Hippocampal formation (tissue), 2 donors: ENCODE results near the gene GSC2.
"Not testable (repeated sequence)": the region's sequence is repeated elsewhere in the genome, so short reads cannot be mapped to it uniquely, and the experiment has no call there.

Source experiments
- DNase-seq, 2 donors: peaks; one replicate each; lab custom pipeline; 2025; lab: John Stamatoyannopoulos, UW

The GSC2 gene

DNA sequence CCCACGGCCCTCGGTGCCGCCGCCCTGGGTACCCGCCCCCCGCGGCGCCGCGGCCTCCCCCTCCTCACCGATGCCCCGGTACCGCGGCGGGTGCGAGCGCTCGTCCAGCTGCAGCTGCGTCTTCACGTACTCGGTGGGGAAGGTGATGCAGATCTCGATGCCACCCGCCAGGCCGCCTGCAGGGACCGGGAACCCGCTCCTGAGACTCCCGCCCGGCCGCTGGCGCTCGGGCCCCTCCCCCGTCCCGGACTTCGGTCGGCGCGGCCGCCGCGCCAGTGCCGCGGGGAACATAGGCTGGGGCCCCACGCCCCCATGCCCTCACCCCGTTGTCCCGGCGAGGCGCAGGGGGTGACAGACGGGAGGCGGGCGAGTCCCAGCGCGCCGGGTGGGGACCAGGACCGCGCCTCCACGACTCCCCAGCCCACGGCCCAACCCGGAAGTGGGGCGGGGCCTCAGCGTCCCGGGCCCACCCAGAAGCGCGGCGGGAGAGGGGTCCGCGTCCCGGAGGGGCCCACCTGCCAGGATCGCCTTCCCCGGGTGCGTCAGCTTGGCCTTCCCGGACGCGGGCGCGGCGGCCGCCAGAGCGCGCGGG lies 28.1 kb upstream of the GSC2 start:
- no peak for DNase-seq

GRCh38 chr22:19177164-19178064 lies 27.3 kb upstream of the GSC2 start:
- DNase-seq = no peak

DNA sequence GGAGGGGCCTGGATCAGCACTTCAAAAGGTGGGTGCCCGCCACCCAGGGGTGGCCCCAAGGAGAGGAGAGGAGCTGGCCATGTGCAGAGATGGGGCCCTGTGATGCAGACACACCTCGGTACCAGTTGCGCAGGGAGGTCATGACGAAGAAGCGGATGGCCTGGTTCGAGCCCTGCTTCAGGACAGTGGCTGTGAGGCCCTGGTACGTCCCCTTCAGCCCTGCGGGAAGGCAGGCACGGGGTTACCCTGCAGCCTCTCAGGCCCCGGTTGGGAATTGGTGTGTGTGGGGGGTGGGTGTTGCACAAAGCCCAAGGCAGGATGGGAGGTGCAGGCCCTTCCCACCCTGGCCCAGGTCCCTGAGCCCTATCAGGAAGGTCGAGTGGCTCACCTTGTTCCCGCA lies 26.6 kb upstream of the GSC2 start:
- no peak for DNase-seq

- no peak for DNase-seq
Measured at GRCh38 chr22:19176175-19176643, 26.1 kb upstream of the GSC2 start.

DNA sequence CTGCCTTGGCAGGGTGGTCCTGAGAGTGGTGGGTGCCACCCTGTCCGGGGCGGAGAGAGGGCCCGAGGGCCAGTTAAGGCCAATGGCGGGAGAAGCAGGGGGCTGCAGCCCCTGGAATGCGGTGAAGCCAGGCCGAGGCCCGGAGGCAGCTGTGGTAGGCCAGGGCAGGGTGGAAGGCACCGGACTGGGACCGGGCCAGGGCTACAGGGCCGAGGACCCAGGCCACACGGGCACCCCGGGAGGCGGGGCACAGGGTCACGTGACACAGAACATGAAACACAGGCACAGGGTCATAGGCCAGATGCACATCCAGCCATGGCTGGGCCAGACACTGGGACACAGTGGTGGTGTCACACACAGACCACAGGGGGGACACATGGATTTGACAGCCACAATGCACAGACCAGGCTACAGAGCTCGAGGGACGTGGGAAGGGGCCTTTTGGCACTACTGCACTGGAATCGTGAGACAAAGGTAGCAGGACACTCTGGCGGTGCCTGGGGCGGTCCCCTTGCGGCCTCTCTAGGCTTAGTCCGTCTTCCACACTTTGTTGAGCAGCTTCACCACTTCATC lies 25.6 kb upstream of the GSC2 start:
- DNase-seq = no peak

- no peak for DNase-seq
Measured at GRCh38 chr22:19175026-19175601, 25.0 kb upstream of the GSC2 start.

DNA sequence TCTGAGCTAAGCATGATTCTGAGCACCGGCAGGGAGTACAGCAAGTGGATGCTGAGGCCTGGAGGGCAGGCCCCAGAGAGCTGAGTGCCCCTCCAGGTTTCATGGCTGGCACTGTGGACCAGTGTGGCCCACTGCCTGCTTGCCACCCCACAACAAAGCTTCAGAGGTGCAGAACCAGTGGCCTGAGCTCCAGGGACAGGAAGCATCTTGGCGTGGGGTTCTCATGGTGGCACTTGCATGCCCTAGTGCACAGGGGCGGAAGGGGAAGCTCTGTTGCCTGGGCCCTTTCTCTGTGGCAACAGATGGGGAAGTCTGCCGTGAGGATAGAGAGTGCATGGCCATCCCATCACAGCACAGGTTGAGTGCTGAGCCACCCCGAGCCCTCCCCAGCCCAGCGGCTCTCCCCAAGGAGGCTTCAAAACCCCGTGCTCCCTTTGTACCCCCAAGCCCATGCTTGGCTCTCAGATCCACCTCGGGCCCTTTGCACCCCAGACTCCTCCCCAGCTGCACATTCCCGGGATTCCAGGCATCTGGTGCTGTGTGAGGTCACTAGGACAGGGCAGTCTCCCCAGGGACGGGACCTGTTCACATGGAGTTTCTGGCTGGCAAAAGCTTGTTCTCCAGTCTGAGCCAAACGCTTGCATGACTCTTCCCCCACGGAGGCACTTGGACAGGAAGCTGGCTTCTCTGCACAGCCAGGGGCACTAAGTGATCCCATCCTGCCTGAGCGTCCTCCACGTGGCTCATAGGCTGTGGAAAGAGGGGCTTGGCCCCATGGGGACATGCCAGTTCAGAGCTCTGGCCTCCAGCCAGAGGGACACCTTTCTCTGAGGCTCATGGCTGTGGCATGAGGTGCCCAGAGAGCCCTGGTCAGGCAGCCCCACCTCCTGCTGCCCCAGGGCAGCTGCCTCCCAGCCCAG lies 24.3 kb upstream of the GSC2 start:
- no peak for DNase-seq

DNA sequence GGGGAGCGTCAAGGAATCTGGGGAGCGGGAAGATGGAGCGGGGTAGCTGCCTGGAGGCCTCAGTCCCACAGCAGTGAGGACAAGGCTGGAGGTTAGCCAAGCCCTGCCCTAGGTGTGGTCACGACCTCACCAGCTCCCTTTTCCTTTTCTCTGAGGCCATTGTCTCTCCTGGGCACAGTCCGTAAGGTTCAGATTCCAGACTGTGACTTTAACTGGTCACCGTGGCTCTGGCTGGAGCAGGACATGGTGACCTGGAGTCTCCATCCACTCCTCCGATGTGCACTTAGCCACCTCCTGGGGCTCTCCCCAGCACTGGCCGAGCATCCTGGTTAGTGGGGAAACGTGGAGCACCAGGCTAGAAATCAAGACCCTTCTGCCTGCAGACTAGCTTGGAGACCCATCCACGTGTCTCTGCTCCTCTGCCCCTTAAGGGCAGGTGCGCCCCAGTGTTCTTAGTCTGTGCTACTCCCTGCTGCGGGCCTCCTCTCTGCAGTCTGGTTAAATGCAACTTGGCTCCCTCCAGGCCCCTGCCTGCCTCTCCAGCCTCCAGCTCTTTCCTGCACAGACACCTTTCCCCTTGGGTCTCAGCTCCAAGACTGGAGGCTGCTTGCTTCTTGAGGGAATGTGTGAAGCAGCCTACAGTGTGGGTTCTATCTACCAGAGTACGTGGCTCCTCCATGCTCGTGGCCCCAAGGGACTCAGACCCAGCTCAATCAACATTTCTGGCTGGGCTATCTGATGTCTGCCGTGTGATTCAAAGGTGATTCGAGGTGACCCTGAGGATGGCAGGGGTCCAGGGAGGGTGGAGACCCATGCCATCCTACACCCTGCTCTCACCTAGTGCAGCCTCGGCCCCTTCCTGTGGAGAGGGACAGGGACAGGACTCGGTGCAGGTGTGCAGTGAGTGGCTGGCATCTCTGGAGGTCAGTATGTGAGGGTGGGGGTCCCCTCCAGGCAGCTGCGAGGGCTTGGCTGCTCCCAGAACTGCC lies 23.2 kb upstream of the GSC2 start:
- no peak for DNase-seq

DNA sequence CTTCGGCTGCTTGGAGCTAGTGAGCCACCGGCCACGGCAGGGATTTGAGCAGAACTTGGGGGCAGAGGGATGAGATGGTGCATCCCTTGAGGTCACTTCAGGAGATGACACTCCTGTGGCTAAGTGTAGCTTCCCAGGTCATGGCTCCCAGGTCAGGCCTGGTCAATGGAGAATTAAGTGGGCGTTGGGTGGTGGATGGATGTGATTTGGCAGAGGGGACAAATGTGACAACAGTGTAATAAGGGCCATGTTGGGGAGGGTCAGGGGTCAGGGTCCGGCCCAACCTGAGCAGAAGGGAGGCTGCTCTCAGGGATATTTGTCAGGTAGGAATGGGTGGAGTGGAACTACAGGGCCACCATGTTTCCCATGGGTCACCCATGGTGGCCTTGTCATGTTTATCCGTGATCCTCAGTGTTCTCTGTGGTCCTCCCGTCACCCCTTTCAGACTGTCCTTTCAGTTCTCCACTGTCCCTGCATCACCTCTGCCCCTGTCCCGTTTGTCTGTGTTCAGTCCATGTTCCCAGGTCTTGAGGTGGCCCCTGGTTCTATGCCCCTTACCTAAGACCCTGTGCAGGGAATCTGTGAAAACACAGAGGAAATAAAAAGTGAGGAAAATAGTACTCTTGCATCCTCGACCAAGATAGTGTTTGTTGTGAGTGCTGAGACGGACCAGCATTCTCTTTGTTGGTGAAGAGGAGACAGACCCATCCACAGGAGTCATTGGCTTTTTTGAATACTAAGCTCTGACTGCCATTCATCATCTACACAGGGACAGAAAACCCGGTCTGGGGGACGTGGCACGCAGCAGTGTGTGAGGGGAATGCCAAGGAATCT lies 22.3 kb upstream of the GSC2 start:
- no peak for DNase-seq

- DNase-seq = no peak
Measured at GRCh38 chr22:19169947-19170318, 19.8 kb upstream of the GSC2 start.

GRCh38 chr22:19169002-19169946 lies 19.2 kb upstream of the GSC2 start:
- no peak for DNase-seq

DNA sequence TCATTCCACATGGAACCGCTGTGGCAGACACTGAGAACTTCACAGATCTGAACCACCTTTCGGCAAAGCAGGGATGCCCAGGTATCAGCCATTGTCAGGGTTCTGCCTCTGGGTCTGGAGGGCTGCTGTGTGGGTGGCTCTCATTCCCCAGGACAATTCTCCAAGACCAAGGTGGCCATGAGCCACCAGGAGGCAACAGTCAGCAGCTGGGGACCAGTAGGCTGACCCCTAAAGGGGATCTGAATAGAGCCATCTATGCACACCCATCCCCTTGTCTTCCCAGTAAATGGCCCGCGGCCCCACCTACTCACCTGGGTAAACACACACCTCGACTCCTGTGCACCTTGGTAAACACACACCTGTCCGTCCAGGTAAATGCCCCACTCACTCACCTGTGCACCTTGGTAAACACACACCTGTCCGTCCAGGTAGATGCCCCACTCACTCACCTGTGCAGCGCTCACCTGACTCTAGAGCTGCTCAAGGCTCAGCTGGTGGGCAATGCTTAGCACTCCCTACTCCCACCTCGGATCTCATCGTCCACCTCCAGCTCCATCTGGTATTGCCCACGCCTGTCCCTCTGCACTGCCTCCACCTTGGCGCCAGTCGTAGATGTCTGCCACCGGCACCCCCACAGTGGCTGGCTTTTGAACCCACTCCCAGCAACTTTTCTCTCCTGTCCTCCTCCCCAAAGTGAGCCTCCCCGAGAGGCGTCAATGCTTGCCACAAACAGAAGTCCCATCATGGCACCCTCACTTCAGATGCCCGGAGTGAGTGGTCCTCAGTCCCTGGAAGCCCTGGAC lies 18.2 kb upstream of the GSC2 start:
- no peak for DNase-seq

GRCh38 chr22:19167106-19167869 lies 17.2 kb upstream of the GSC2 start:
- DNase-seq = no peak

- DNase-seq = no peak
Measured at GRCh38 chr22:19166421-19166820, 16.3 kb upstream of the GSC2 start.

DNA sequence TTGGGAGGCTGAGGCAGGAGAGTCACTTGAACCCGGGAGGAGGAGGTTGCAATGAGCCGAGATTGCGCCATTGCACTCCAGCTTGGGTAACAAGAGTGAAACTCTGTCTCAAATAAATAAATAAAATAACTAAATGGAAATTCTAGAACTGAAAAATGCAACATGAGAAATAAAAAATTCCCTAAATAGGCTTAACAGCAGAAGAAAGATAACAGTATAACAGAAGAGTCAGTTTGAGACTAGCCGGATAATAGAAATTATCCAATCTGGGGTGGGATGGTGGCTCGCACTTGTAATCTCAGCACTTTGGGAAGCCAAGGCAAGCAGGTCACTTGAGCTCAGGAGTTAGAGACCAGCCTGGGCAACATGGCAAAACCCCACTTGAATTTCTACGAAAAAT lies 14.3 kb upstream of the GSC2 start:
- DNase-seq = no peak

- DNase-seq = not testable (repeated sequence)
Measured at GRCh38 chr22:19158649-19159048, 8.6 kb upstream of the GSC2 start.

DNA sequence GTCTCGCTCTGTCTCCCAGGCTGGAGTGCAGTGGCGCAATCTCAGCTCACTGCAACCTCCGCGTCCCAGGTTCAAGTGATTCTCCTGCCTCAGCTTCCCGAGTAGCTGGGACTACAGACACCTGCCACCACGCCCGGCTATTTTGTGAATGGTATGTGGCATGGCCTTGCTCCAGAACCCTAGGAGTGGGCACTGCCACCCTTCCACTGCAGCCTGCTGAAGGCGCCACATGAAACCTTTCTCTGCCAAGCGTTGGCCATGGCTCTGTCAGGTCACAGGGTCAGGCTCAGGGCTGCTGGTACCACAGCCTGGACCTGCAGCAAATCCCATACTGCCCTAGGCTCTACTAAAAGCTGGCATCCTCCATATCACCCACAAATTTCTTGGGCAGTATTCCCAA lies 6.0 kb upstream of the GSC2 start:
- not testable (repeated sequence) for DNase-seq
